Fibroblast of villous mesenchyme (primary cell): Measurements from ENCODE around the gene FAM184A. TPM values are rescaled to one million over a fixed set of nuclear protein-coding genes. Genes with fewer than 3 reads are reported as not detected.
"Not testable (repeated sequence)": the region's sequence is repeated elsewhere in the genome, so short reads cannot be mapped to it uniquely, and the experiment has no call there.

Experiments used
- DNase-seq: peaks from one replicate; pipeline ENCODE4 v3.0.0-alpha.2; 2010; ENCODE audit warnings: low read depth
- H3K4me3 ChIP-seq: 2 replicates; pipeline ENCODE4 v1.5.1; 2011; ENCODE audit warnings: low read depth, mild to moderate bottlenecking, low read length
- total RNA-seq: library from RNA; depleted of rRNA; stranded (reverse); fragments of >200 nt; gene quantifications from 2 replicates; pipeline ENCODE4 v1.2.3, GENCODE V29; 2012
- TF ChIP-seq, protein P1 (sequence below): IDR thresholded peaks from 2 replicates; pipeline ENCODE4 v1.5.1; 2012; ENCODE audit warnings: low read depth, mild to moderate bottlenecking, low read length; ENCODE audit not compliant: insufficient read depth

The FAM184A gene
- total RNA-seq, 1 donor = under 0.01 TPM

DNA sequence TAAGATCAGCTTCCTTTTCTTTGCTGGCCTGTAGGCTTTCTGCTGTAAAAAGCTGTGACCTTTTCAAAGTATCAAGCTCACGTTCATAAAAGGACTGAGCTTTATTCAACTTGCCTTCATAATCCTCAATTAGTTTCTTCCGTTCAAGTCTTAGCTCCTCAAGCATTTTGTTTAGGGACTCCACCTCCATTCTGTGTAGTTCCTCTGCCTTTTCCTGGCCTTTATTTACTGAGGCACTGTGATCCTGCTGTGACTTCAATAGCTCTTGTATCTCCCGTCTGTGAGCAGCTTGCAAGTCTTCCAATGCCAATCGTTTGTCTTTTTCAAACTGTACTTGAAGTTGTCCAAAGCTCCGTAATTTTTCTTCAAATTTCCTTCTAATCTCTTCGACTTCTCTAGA is 54.4 kb downstream of the FAM184A start:
- DNase-seq = no peak
- TF ChIP-seq, protein P1, sequence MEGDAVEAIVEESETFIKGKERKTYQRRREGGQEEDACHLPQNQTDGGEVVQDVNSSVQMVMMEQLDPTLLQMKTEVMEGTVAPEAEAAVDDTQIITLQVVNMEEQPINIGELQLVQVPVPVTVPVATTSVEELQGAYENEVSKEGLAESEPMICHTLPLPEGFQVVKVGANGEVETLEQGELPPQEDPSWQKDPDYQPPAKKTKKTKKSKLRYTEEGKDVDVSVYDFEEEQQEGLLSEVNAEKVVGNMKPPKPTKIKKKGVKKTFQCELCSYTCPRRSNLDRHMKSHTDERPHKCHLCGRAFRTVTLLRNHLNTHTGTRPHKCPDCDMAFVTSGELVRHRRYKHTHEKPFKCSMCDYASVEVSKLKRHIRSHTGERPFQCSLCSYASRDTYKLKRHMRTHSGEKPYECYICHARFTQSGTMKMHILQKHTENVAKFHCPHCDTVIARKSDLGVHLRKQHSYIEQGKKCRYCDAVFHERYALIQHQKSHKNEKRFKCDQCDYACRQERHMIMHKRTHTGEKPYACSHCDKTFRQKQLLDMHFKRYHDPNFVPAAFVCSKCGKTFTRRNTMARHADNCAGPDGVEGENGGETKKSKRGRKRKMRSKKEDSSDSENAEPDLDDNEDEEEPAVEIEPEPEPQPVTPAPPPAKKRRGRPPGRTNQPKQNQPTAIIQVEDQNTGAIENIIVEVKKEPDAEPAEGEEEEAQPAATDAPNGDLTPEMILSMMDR = no peak
- no peak overlapping the region for H3K4me3 ChIP-seq

DNA sequence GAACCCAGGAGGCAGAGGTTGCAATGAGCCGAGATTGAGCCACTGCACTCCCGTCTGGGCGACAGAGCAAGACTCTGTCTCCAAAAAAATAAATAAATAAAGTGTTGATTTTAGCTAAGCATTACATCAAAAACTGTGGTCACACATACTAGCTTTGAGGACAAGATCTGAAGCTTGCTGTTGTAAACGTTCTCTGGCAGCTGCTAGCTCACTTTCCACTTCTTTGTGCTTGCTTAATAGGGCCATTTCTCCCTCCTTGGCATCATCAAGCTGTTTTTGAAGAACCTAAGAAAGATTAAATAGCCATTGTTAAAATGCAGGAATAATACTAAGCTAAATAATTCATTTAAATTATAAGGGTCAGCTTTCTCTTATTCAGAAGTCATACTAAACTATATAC is 55.7 kb downstream of the FAM184A start:
- no peak overlapping the region for H3K4me3 ChIP-seq
- TF ChIP-seq, protein P1 = no peak
- DNase-seq = no peak

DNA sequence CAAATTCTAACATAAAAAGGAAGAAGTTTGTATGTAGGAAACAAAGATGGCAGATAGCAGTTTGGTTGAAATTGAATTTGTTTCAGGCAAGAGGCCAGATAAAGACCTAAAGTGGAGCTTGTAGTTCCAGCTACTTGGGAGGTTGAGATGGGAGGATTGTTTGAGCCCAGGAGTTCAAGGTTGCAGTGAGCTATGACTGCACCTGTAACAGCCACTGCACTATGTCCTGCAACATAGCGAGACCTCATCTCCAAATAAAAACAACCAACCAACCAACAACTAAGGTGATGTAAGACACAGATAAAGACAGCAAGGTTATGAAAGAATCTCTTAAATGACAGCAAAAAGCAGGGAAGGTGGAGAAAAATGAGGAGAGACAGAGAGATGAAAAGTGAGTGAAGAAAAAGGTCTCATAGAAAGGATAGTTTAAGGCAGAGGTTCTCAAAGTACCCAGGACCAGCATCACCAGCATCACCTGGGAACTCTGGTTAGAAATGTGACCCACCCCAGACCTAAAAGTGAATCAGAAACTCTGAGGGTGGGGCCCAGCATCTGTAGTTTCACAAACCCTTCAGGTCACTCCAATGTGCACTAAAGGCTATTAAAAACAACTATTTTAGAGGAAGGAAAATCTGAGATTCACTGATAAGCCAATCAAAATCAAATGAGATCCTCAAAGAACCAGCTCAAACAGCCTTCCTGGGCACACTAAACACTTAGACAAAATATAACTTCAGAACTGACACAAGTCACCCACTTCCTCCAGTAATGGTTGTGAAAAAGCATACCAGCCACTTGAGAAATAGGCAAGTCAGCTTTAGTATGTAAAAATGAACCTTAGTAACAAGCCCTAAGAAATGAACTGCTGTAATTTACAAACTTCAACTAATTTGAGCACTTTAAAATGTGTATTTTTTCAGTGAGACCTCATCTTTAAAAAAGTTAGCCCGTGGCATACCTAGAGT is 57.6 kb downstream of the FAM184A start:
- no peak overlapping the region for H3K4me3 ChIP-seq
- TF ChIP-seq, protein P1 = no peak
- DNase-seq = no peak

DNA sequence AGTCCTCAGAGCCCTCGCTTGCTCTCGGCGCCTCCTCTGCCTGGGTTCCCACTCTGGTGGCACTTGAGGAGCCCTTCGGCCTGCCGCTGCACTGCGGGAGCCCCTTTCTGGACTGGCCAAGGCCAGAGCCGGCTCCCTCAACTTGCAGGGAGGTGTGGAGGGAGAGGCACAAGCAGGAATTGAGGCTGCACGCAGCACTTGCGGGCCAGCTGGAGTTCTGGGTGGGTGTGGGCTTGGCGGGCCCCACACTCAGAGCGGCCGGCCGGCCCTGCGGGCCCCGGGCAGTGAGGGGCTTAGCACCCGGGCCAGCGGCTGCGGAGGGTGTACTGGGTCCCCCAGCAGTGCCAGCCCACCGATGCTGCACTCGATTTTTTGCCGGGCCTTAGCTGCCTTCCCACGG is 63.3 kb downstream of the FAM184A start:
- DNase-seq, H3K4me3 ChIP-seq: not testable (repeated sequence)

DNA sequence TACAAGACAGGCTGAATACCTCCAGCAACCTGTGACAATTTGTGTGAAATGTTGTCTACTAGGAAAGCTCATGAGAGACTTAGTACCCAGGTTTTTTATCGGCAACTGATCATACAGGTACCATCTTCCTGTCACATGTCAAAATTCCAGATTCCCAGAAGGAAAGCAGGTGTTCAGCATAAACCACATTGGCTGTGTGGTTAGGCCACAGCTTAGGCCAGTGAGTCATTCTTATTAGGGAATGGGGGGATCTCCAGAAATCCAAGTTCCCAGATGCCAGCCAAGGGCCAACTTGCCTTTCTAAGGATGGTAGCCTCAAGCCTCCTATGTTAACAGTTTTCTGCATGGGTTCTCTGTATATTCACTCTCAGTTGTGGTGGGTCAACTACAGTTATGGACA is 65.9 kb downstream of the FAM184A start:
- DNase-seq = no peak
- TF ChIP-seq, protein P1 = no peak
- H3K4me3 ChIP-seq = no peak overlapping the region

DNA sequence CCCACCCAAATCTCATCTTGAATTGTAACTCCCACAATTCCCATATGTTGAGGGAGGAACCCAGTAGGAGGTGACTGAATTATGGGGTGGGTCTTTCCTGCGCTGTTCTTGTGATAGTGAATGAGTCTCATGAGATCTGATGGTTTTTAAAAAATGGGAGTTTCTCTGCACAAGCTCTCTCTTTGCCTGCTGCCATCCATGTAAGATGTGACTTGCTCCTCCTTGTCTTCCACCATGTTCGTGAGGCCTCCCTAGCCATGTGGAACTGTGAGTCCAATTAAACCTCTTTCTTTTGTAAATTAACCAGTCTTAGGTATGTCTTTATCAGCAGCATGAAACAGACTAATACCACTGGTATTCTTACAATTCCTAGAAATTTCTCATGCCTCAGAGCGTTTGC is 69.2 kb downstream of the FAM184A start:
- H3K4me3 ChIP-seq, DNase-seq: not testable (repeated sequence)

DNA sequence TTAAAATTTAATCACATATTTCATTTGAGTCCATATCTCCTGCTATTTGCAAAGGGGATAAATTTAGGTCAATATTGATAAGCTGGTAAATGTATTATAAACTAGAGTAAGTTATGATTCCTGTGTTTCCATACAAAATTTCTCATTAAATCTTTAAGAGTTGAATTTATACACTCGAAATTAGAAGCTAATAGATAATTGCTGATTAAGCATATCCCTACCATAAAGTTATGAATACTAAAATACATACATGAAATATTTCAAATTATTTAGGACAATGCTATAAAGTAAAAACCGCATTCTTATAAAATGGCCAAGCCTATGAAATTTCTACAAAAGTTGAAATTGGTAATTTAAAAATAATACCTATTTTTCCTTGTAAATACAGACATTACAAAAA is 71.5 kb downstream of the FAM184A start:
- TF ChIP-seq, protein P1 = no peak
- no peak for DNase-seq
- H3K4me3 ChIP-seq = no peak overlapping the region

DNA sequence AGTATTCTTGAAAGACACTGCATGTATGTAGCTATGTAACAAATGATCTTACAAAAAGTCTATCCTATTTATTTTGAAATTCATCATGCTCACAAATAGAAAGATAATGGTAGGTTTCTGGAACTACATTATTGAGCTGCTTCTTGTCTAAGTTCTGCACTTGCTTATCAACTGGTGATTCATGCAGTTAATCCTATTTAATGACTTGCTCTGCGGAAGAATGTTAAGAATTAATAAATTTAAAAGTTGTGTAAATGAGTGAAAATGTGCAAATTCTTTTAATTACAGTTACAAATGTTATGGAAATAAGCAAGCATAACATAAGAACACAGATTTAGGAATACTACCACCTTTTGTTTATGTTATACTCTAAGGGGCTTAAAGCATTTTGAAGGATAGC is 76.4 kb downstream of the FAM184A start:
- H3K4me3 ChIP-seq = no peak overlapping the region
- DNase-seq = peak; percentile 42
- TF ChIP-seq, protein P1 = no peak
